A673 (cell line): Measurements from ENCODE around the gene MS4A18. TPM values are rescaled to one million over a fixed set of nuclear protein-coding genes. Genes with fewer than 3 reads are reported as not detected.
A peak's percentile ranks its signal among the peaks of the same experiment; 100 is the strongest.

Experiments
- BruUV-seq: library from RNA; stranded (reverse); fragments of 400-500 nt; replicated peaks from 2 replicates; lab custom pipeline; 2021; lab: Mats Ljungman, UMichigan
- CTCF ChIA-PET: fragments of 300-600 bp; sonication (Branson Sonifier 250); formaldehyde crosslinking; loops from one replicate; lab custom pipeline; 2022; ENCODE audit warnings: antibody characterized with exemption; lab: Charles Lee
- POLR2A ChIA-PET: fragments of 300-600 bp; sonication (Branson Sonifier 250); formaldehyde crosslinking; loops from one replicate; lab custom pipeline; 2022; ENCODE audit warnings: antibody characterized with exemption; ENCODE audit not compliant: low non-redundant PET; lab: Charles Lee
- DNase-seq: peaks from one replicate; pipeline ENCODE4 v3.0.0-alpha.2; 2015; ENCODE audit warnings: low spot score
- H3K27ac ChIP-seq: fragments of 200-600 bp; sonication (generic); 2 replicates; pipeline ENCODE4 v1.5.1; 2016; ENCODE audit warnings: mixed run types, low read depth, mild to moderate bottlenecking, mixed read lengths, antibody characterized with exemption, low read length; ENCODE audit not compliant: poor library complexity, severe bottlenecking
- H3K27me3 ChIP-seq: fragments of 200-600 bp; sonication (generic); replicated peaks from 2 replicates; pipeline ENCODE4 v1.6.1; 2017; ENCODE audit warnings: mixed run types, low read depth, mild to moderate bottlenecking, mixed read lengths, antibody characterized with exemption, low read length; ENCODE audit not compliant: insufficient read depth, poor library complexity
- H3K36me3 ChIP-seq: fragments of 200-600 bp; sonication (generic); 2 replicates; pipeline ENCODE4 v1.6.1; 2016; ENCODE audit warnings: mixed run types, mild to moderate bottlenecking, mixed read lengths, antibody characterized with exemption, low read length; ENCODE audit not compliant: insufficient read depth, poor library complexity, severe bottlenecking
- H3K4me1 ChIP-seq: fragments of 200-600 bp; sonication (generic); 2 replicates; pipeline ENCODE4 v1.6.1; 2017; ENCODE audit warnings: mixed run types, mild to moderate bottlenecking, mixed read lengths, antibody characterized with exemption, low read length; ENCODE audit not compliant: insufficient read depth, poor library complexity, severe bottlenecking
- H3K4me3 ChIP-seq: fragments of 200-600 bp; sonication (generic); 2 replicates; pipeline ENCODE4 v1.5.1; 2016; ENCODE audit warnings: low read depth, mixed run types, mild to moderate bottlenecking, mixed read lengths, low read length; ENCODE audit not compliant: poor library complexity, severe bottlenecking
- H3K9me3 ChIP-seq: fragments of 200-600 bp; sonication (generic); 2 replicates; pipeline ENCODE4 v1.6.1; 2016; ENCODE audit warnings: mixed run types, low read depth, mild to moderate bottlenecking, mixed read lengths, antibody characterized with exemption, low read length; ENCODE audit not compliant: poor library complexity, severe bottlenecking
- CTCF ChIP-seq: fragments of 300-800, 200-600 bp; sonication (generic); conservative IDR thresholded peaks from 2 replicates; pipeline ENCODE4 v1.5.1; 2017; ENCODE audit warnings: low read depth, mild to moderate bottlenecking, antibody characterized with exemption, low read length, moderate library complexity, mixed read lengths
- EZH2 ChIP-seq: fragments of 200-600 bp; sonication (generic); IDR thresholded peaks from 2 replicates; pipeline ENCODE4 v1.6.1; 2017; ENCODE audit warnings: borderline replicate concordance, low read depth, mild to moderate bottlenecking, mixed read lengths, antibody characterized with exemption, low read length; ENCODE audit not compliant: poor library complexity, severe bottlenecking
- intact Hi-C: fragments of 100-400 bp; cut with micrococcal nuclease; formaldehyde crosslinking; loops from one replicate; pipeline ENCODE4 v1.10.0; 2022; ENCODE audit not compliant: unreplicated experiment
- total RNA-seq: library from RNA; stranded (reverse); gene quantifications from 2 replicates; pipeline ENCODE4 v1.2.3, GENCODE V29; 2021

MS4A18 gene
- total RNA-seq, 1 experiment from 2014 or later, result not detected

GRCh38 chr11:60776167-60776566 is 51.6 kb downstream of the MS4A18 start:
- CTCF ChIA-PET, result interaction anchor here (0.6 to 1.5 kb wide), 3 partner anchors 55 to 1668 kb away, joined by 4 to 6 read pairs (median 6); no protein-coding TSS in a partner anchor
- Histone ChIP-seq H3K4me3 (no peak overlapping the region), H3K36me3 (no peaks in the 10 kb centered on the region), H3K27me3 (no peaks in the 10 kb centered on the region), H3K27ac (no peak overlapping the region), H3K9me3 (no peaks in the 10 kb centered on the region), H3K4me1 (peaks cover 7% of the 10 kb centered on the region)
- no peak for TF ChIP-seq EZH2
- TF ChIP-seq CTCF, result no peak
- BruUV-seq, result no TSS peak
- POLR2A ChIA-PET, result no interaction called here
- no peak for DNase-seq
- intact Hi-C loops, result loop anchor here (5.0 to 10.0 kb wide), 3 partner anchors 74 to 511 kb away; partner anchors contain the start of gene PRPF19

GRCh38 chr11:60777106-60777505 is 52.6 kb downstream of the MS4A18 start:
- CTCF ChIA-PET, result no interaction called here
- H3K27me3 ChIP-seq, result no peaks in the 10 kb centered on the region
- no peaks in the 10 kb centered on the region for H3K9me3 ChIP-seq
- intact Hi-C loops, result loop anchor here (5.0 to 10.0 kb wide), 3 partner anchors 75 to 512 kb away; partner anchors contain the start of gene PRPF19
- H3K27ac ChIP-seq, result no peak overlapping the region
- no peaks in the 10 kb centered on the region for H3K36me3 ChIP-seq
- no peak for DNase-seq
- POLR2A ChIA-PET, result no interaction called here
- H3K4me1 ChIP-seq, result peaks cover 7% of the 10 kb centered on the region
- no peak for TF ChIP-seq CTCF
- no peak for TF ChIP-seq EZH2
- no TSS peak for BruUV-seq
- no peak overlapping the region for H3K4me3 ChIP-seq

GRCh38 chr11:60777572-60777971 is 53.1 kb downstream of the MS4A18 start:
- TF ChIP-seq EZH2 (no peak), CTCF (no peak)
- ChIA-PET CTCF (no interaction called here), POLR2A (no interaction called here)
- H3K27ac ChIP-seq, result no peak overlapping the region
- H3K4me1 ChIP-seq, result peaks cover 7% of the 10 kb centered on the region
- DNase-seq, result peak; percentile 51
- no peaks in the 10 kb centered on the region for H3K36me3 ChIP-seq
- H3K4me3 ChIP-seq, result no peak overlapping the region
- no peaks in the 10 kb centered on the region for H3K27me3 ChIP-seq
- H3K9me3 ChIP-seq, result no peaks in the 10 kb centered on the region
- intact Hi-C loops, result loop anchor here (5.0 to 10.0 kb wide), 3 partner anchors 75 to 513 kb away; partner anchors contain the start of gene PRPF19
- BruUV-seq, result no TSS peak
